ENCODE results near the gene C1orf198. TPM values are rescaled to one million over a fixed set of nuclear protein-coding genes. Genes with fewer than 3 reads are reported as not detected.
A peak's percentile ranks its signal among the peaks of the same experiment; 100 is the strongest.

Gene C1orf198
- total RNA-seq, 1 experiment from 2014 or later = 22.9 TPM

- H3K4me1 ChIP-seq (ENCODE audit: control insufficient read depth in 1 of 2, insufficient read depth in 2 of 2, low read length in 2 of 2) = peaks cover 7 to 22% of the 10 kb centered on the region in 2 experiments; a peak in 3 of 4 replicates
- no peak for TF ChIP-seq ZFX (IDR thresholded peaks at IDR 0.05)
- no peak for TF ChIP-seq EZH2phosphoT487 (IDR thresholded peaks at IDR 0.05; ENCODE audit: borderline replicate concordance)
- TF ChIP-seq EGR1 (IDR thresholded peaks at IDR 0.05; ENCODE audit: low read depth) = no peak
- no peak for TF ChIP-seq SIN3A (IDR thresholded peaks at IDR 0.05; ENCODE audit: low read depth)
- no peak for TF ChIP-seq TCF7L2 (IDR thresholded peaks at IDR 0.05; ENCODE audit: borderline replicate concordance, extremely low read depth, insufficient read depth, insufficient read length)
- TF ChIP-seq YY1 (IDR thresholded peaks at IDR 0.05; ENCODE audit: extremely low read depth, insufficient replicate concordance, low read depth, low read length) = no peak
- peak; percentile 43; the same call in 1 of the 2 replicates for TF ChIP-seq JUND (IDR thresholded peaks at IDR 0.05)
- TF ChIP-seq SP1 (IDR thresholded peaks at IDR 0.05; ENCODE audit: low read depth) = peak; percentile 37
- TF ChIP-seq, protein P1, sequence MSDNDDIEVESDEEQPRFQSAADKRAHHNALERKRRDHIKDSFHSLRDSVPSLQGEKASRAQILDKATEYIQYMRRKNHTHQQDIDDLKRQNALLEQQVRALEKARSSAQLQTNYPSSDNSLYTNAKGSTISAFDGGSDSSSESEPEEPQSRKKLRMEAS (IDR thresholded peaks at IDR 0.05) = peak; percentile 40; the same call in 1 of the 2 replicates
- TF ChIP-seq, protein P2, sequence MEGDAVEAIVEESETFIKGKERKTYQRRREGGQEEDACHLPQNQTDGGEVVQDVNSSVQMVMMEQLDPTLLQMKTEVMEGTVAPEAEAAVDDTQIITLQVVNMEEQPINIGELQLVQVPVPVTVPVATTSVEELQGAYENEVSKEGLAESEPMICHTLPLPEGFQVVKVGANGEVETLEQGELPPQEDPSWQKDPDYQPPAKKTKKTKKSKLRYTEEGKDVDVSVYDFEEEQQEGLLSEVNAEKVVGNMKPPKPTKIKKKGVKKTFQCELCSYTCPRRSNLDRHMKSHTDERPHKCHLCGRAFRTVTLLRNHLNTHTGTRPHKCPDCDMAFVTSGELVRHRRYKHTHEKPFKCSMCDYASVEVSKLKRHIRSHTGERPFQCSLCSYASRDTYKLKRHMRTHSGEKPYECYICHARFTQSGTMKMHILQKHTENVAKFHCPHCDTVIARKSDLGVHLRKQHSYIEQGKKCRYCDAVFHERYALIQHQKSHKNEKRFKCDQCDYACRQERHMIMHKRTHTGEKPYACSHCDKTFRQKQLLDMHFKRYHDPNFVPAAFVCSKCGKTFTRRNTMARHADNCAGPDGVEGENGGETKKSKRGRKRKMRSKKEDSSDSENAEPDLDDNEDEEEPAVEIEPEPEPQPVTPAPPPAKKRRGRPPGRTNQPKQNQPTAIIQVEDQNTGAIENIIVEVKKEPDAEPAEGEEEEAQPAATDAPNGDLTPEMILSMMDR (IDR thresholded peaks at IDR 0.05 in 2 of 3, conservative IDR thresholded peaks at IDR 0.05 in 1 of 3; ENCODE audit: borderline replicate concordance in 1 of 3, insufficient read depth in 1 of 3, low read depth in 2 of 3, low read length in 2 of 3) = no peak
- TF ChIP-seq, protein P3, sequence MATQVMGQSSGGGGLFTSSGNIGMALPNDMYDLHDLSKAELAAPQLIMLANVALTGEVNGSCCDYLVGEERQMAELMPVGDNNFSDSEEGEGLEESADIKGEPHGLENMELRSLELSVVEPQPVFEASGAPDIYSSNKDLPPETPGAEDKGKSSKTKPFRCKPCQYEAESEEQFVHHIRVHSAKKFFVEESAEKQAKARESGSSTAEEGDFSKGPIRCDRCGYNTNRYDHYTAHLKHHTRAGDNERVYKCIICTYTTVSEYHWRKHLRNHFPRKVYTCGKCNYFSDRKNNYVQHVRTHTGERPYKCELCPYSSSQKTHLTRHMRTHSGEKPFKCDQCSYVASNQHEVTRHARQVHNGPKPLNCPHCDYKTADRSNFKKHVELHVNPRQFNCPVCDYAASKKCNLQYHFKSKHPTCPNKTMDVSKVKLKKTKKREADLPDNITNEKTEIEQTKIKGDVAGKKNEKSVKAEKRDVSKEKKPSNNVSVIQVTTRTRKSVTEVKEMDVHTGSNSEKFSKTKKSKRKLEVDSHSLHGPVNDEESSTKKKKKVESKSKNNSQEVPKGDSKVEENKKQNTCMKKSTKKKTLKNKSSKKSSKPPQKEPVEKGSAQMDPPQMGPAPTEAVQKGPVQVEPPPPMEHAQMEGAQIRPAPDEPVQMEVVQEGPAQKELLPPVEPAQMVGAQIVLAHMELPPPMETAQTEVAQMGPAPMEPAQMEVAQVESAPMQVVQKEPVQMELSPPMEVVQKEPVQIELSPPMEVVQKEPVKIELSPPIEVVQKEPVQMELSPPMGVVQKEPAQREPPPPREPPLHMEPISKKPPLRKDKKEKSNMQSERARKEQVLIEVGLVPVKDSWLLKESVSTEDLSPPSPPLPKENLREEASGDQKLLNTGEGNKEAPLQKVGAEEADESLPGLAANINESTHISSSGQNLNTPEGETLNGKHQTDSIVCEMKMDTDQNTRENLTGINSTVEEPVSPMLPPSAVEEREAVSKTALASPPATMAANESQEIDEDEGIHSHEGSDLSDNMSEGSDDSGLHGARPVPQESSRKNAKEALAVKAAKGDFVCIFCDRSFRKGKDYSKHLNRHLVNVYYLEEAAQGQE (IDR thresholded peaks at IDR 0.05; ENCODE audit: low read depth) = no peak
- peak; percentile 34; the same call in 1 of the 2 replicates for TF ChIP-seq FOSL1 (IDR thresholded peaks at IDR 0.05; ENCODE audit: low read depth)
- no peak for DNase-seq (ENCODE audit: low read depth, low spot score)
- H3K27me3 ChIP-seq (ENCODE audit: insufficient read depth, low read length) = peaks cover 5% of the 10 kb centered on the region; the same call in 1 of the 2 replicates
- CTCF ChIA-PET = no interaction called here
- no peaks in the 10 kb centered on the region for H3K79me2 ChIP-seq (ENCODE audit: insufficient read depth, low read length)
- no peak overlapping the region for H3K9ac ChIP-seq (ENCODE audit: low read length)
- no peaks in the 10 kb centered on the region for H3K9me2 ChIP-seq (ENCODE audit: insufficient read depth)
- POLR2A ChIA-PET = no interaction called here
- RAD21 ChIA-PET (ENCODE audit: low non-redundant PET in 1 of 2, low total read pairs in 2 of 2, uncharacterized antibody in 2 of 2, unreplicated experiment in 2 of 2) = no interaction called here
- H3K4me3 ChIP-seq (replicated peaks in 1 of 2; ENCODE audit: low read depth in 1 of 2, low read length in 2 of 2) = no peak overlapping the region
- H3K27ac ChIP-seq (ENCODE audit: low read depth, low read length) = no peak overlapping the region
- intact Hi-C loops (cut with micrococcal nuclease) = no loop called here
- BruUV-seq (replicated peaks) = no TSS peak
- H3K4me2 ChIP-seq (ENCODE audit: low read length) = peak overlapping the region; percentile 42
- no peaks in the 10 kb centered on the region for H3K9me3 ChIP-seq (ENCODE audit: control insufficient read depth in 1 of 2, insufficient read depth in 1 of 2, low read depth in 1 of 2, low read length in 2 of 2)
- no peak overlapping the region for H2AFZ ChIP-seq (ENCODE audit: low read depth, low read length, poor library complexity, severe bottlenecking)
- no peaks in the 10 kb centered on the region for H4K20me1 ChIP-seq (ENCODE audit: insufficient read depth)
- ATAC-seq = peak; percentile 85
- H3K36me3 ChIP-seq (ENCODE audit: control insufficient read depth in 1 of 2, insufficient read depth in 2 of 2, low read length in 2 of 2) = no peaks in the 10 kb centered on the region
These were observed 9.0 kb upstream of the C1orf198 start for GRCh38 chr1:230877146-230877923.

Data from HCT116 (cell line).